Endothelial cell (in vitro differentiated cells): ENCODE measurements around the gene PRKAG2. TPM values are rescaled to one million over a fixed set of nuclear protein-coding genes. Genes with fewer than 3 reads are reported as not detected.

Source experiments
- DNase-seq: peaks from one replicate; pipeline ENCODE4 v3.0.0; 2021; ENCODE audit warnings: low spot score
- H3K27ac Mint-ChIP-seq: one replicate; pipeline ENCODE4 v1.8.0; 2021; ENCODE audit warnings: mixed read lengths, inconsistent platforms; ENCODE audit not compliant: unreplicated experiment
- H3K27me3 Mint-ChIP-seq: one replicate; pipeline ENCODE4 v1.8.0; 2021; ENCODE audit warnings: mild to moderate bottlenecking, moderate library complexity, mixed read lengths, inconsistent platforms; ENCODE audit not compliant: unreplicated experiment
- H3K36me3 Mint-ChIP-seq: one replicate; pipeline ENCODE4 v1.8.0; 2021; ENCODE audit warnings: mild to moderate bottlenecking, low read depth, mixed read lengths, inconsistent platforms; ENCODE audit not compliant: unreplicated experiment
- H3K4me1 Mint-ChIP-seq: one replicate; pipeline ENCODE4 v1.8.0; 2021; ENCODE audit warnings: mild to moderate bottlenecking, mixed read lengths, inconsistent platforms; ENCODE audit not compliant: unreplicated experiment
- H3K4me3 Mint-ChIP-seq: one replicate; pipeline ENCODE4 v1.8.0; 2021; ENCODE audit warnings: mild to moderate bottlenecking, mixed read lengths, inconsistent platforms; ENCODE audit not compliant: unreplicated experiment
- H3K9me3 Mint-ChIP-seq: one replicate; pipeline ENCODE4 v1.8.0; 2021; ENCODE audit warnings: mixed read lengths, inconsistent platforms; ENCODE audit not compliant: unreplicated experiment
- total RNA-seq: library from RNA; stranded (reverse); fragmentation: NEBNext Ultra II Directional; extraction: Animal tissue kit (Norgen Biotek cat#: 25700); gene quantifications from one replicate; pipeline ENCODE4 v1.2.1, GENCODE V29; 2021; ENCODE audit not compliant: unreplicated experiment
- TF ChIP-seq, protein P1 (sequence below): fragments of 200-600 bp; sonication (generic); IDR thresholded peaks from one replicate; pipeline ENCODE4 v1.5.0; 2021; ENCODE audit warnings: antibody characterized with exemption; ENCODE audit not compliant: unreplicated experiment

The PRKAG2 gene
- total RNA-seq, 1 donor from 2014 or later = 16.0 TPM

DNA sequence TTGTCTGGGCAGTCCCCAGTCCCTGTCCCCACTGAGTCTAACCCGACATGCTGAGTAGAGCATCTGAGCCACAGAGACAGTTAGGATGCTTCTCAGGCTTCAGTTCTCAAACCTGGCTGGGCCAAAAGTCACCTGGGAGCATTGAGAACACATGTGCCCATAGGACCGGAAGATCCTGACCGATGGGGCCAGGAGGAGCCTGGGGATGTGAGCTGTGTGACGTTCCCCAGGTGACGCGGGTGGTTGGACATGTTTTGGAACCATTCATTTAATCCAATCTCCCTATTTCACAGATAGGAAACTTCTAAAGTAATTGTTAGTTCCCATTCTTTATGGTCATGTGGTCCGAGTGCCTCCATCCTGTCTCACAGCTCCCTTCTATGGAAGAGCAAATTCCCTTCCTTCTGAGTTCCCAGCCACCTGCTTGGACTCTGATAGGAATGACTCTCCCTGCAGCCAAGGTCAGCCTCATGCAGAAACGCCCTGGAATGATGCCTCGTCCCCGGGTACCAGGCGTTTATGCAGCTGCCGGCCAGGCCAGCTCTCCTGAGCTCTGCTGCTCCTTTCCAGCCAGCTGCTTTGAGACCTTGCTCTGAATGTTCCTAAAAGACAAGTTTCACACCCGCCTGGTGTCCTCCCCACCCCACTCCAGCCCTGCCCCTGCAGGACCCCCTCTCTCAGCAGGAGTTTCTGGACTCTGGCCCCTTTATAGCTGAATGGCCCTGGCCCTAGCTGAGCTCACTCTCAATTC is 190.7 kb downstream of the PRKAG2 start:
- TF ChIP-seq, protein P1, sequence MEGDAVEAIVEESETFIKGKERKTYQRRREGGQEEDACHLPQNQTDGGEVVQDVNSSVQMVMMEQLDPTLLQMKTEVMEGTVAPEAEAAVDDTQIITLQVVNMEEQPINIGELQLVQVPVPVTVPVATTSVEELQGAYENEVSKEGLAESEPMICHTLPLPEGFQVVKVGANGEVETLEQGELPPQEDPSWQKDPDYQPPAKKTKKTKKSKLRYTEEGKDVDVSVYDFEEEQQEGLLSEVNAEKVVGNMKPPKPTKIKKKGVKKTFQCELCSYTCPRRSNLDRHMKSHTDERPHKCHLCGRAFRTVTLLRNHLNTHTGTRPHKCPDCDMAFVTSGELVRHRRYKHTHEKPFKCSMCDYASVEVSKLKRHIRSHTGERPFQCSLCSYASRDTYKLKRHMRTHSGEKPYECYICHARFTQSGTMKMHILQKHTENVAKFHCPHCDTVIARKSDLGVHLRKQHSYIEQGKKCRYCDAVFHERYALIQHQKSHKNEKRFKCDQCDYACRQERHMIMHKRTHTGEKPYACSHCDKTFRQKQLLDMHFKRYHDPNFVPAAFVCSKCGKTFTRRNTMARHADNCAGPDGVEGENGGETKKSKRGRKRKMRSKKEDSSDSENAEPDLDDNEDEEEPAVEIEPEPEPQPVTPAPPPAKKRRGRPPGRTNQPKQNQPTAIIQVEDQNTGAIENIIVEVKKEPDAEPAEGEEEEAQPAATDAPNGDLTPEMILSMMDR = no peak
- Mint-ChIP-seq H3K36me3 (no peaks in the 10 kb centered on the region), H3K4me3 (no peak overlapping the region), H3K27ac (no peak overlapping the region), H3K9me3 (no peaks in the 10 kb centered on the region), H3K27me3 (peaks cover 2% of the 10 kb centered on the region), H3K4me1 (peaks cover 25% of the 10 kb centered on the region)
- no peak for DNase-seq

- TF ChIP-seq, protein P1 = no peak
- H3K4me3 Mint-ChIP-seq = no peak overlapping the region
- H3K4me1 Mint-ChIP-seq = peaks cover 18% of the 10 kb centered on the region
- no peak overlapping the region for H3K27ac Mint-ChIP-seq
- no peaks in the 10 kb centered on the region for H3K9me3 Mint-ChIP-seq
- H3K36me3 Mint-ChIP-seq = no peaks in the 10 kb centered on the region
- no peak for DNase-seq
- H3K27me3 Mint-ChIP-seq = peaks cover 2% of the 10 kb centered on the region
Measured at GRCh38 chr7:151684408-151685175, 192.3 kb downstream of the PRKAG2 start.

DNA sequence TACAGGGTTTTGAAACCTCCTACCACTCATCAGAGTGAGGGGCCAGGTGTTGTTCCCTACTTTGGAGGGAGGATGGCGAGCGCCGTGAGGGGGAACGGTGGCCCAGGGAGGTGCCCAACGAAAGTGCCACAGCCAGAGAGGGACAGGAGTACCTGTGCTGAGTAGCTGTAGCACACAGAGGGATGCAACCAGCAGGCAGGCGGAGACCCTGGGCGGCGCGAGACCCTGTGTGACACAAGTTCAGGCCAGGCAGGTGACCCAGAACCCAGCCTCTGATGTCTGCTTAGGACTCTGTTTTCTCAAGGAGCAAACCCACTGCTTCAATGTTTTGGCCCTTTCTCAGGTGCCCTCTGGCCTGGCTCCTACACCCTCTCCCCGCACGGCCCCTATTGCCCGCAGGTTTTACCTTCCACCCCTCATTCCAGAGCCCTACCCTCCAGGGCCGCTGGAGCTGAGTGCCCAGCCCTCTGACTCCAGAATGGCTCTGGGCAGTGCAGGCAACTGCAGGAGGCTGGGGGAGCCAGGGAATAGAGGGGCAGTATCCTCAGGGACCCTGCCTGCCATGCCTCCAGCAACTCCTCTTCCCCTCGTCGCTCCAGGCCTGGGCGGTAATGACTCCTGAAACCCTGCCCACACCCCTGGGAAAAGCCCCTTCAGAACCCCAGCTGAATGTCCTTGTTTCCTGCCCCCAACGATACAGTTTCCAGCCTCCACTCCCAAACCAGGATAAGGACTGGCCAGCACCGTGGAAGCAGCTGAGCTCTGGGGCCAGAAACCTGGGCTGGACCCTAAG is 193.1 kb downstream of the PRKAG2 start:
- Mint-ChIP-seq H3K4me1 (peaks cover 14% of the 10 kb centered on the region), H3K27me3 (peaks cover 3% of the 10 kb centered on the region), H3K27ac (peak overlapping the region; percentile 49), H3K9me3 (no peaks in the 10 kb centered on the region), H3K36me3 (no peaks in the 10 kb centered on the region), H3K4me3 (no peak overlapping the region)
- TF ChIP-seq, protein P1 = no peak
- DNase-seq = no peak

DNA sequence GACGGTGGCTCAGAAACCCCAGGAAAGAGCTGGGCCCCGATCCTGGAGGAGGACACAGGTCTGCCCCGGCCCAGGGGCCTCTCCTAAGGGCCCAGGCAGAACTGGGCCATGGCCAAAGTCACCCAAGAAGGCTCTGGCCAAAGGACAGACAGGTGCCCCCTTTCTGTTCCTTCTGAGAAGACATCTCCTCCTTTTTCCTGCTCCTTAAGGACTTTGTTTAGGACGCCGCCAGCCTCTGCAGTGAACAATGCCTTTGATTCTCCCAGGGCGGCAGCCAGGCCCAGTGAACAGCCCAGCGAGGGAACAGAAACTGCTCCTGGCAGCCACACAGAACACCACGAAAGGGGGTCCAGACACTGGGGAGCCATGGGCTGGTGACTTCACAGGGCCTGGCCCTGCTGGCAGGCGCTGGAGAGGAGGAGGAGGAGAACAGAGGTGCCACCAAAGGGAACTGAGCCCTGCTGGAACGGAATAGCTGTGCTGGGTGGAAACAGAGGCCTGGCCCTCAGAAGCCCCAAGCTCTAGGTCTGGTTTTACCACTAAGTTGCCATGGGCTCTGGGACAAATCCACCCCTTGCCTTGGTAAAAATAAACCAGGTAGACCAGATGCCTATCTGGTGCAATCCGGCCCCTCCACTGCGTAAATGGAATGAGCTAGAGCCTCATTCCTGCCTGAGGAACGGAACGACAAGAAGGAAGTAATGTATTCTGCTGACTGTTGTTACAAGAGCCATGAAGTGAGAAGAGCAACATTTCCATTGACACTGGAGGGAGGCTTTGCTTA is 193.9 kb downstream of the PRKAG2 start:
- H3K4me1 Mint-ChIP-seq = peaks cover 8% of the 10 kb centered on the region
- no peaks in the 10 kb centered on the region for H3K36me3 Mint-ChIP-seq
- H3K4me3 Mint-ChIP-seq = no peak overlapping the region
- no peak for DNase-seq
- peak overlapping the region; percentile 49 for H3K27ac Mint-ChIP-seq
- no peaks in the 10 kb centered on the region for H3K9me3 Mint-ChIP-seq
- TF ChIP-seq, protein P1 = no peak
- peaks cover 3% of the 10 kb centered on the region for H3K27me3 Mint-ChIP-seq
